Esophagus (tissue), 2 donors: Measurements from ENCODE around the gene NOB1. TPM values are rescaled to one million over a fixed set of nuclear protein-coding genes. Genes with fewer than 3 reads are reported as not detected.

Source experiments
- H3K27ac ChIP-seq, 2 donors: one replicate each; pipeline ENCODE4 v1.5.1; 2013; ENCODE audit warnings: low read depth in 2 of 2, mild to moderate bottlenecking in 2 of 2, inconsistent platforms in 1 of 2, low read length in 1 of 2, moderate library complexity in 1 of 2
- H3K27me3 ChIP-seq, 2 donors: one replicate each; pipeline ENCODE4 v1.6.1; 2013; ENCODE audit warnings: low read length in 2 of 2, control low read depth in 1 of 2, mild to moderate bottlenecking in 1 of 2; ENCODE audit not compliant: insufficient read depth in 2 of 2, control insufficient read depth in 1 of 2
- H3K36me3 ChIP-seq, 2 donors: one replicate each; pipeline ENCODE4 v1.6.1; 2013; ENCODE audit warnings: low read length in 1 of 2; ENCODE audit not compliant: control insufficient read depth in 2 of 2, insufficient read depth in 2 of 2
- H3K4me1 ChIP-seq, 2 donors: one replicate each; pipeline ENCODE4 v1.6.1; 2013; ENCODE audit warnings: low read length in 1 of 2; ENCODE audit not compliant: control insufficient read depth in 2 of 2, insufficient read depth in 2 of 2
- H3K4me3 ChIP-seq, 2 donors: one replicate each; pipeline ENCODE4 v1.5.1; 2013; ENCODE audit warnings: low read length in 2 of 2, mild to moderate bottlenecking in 2 of 2, low read depth in 1 of 2, moderate library complexity in 1 of 2
- H3K9me3 ChIP-seq, 2 donors: one replicate each; pipeline ENCODE4 v1.6.1; 2013; ENCODE audit warnings: mild to moderate bottlenecking in 2 of 2, low read depth in 1 of 2, low read length in 1 of 2, moderate library complexity in 1 of 2; ENCODE audit not compliant: control insufficient read depth in 2 of 2, insufficient read depth in 1 of 2
- WGBS, 2 donors: extraction: QIAGEN DNeasy Blood & Tissue Kit; methylation state at CpG; one replicate each; pipeline ENCODE4 v1.1.7; 2013; 5-methylcytosine and 5-hydroxymethylcytosine counted together
- polyA plus RNA-seq, 2 donors: library from polyadenylated mRNA; stranded (reverse); fragments of 200-250 nt; gene quantifications; one replicate each; pipeline ENCODE4 v1.2.3, GENCODE V29; 2013
- donor health status: healthy with polysubstance abuse.
- donor health status: Bipolar disorder and iron deficiency.

Gene NOB1
- polyA plus RNA-seq, 2 donors, result 14.7 to 49.5 TPM

DNA sequence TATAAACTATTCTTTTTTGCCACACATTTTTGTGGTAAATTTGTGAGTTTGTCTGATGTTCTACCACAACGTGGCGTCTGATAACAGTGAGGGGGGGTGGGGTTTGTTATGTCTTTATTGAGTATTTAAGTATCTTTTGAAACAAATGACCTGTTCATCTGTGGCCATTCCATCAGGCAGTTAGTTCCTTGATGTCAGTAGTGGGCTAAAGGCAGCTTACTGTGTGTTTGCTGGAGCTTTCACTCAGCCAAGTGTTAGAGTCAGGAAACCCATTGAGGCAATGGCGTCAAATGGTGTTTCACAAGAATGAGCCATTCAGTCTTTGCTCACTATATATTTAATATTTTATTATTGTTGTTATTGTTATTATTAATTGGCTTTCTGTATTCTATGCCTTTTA lies 56.3 kb downstream of the NOB1 start:
- Histone ChIP-seq H3K36me3 (peaks cover under 1 to 12% of the 10 kb centered on the region in 2 donors), H3K9me3 (no peaks in the 10 kb centered on the region), H3K4me3 (no peak overlapping the region), H3K27me3 (no peaks in the 10 kb centered on the region), H3K4me1 (no peaks in the 10 kb centered on the region), H3K27ac (no peak overlapping the region)
- WGBS, 2 donors, result 91 to 94% methylated on average over 3 of the region's 3 CpGs

DNA sequence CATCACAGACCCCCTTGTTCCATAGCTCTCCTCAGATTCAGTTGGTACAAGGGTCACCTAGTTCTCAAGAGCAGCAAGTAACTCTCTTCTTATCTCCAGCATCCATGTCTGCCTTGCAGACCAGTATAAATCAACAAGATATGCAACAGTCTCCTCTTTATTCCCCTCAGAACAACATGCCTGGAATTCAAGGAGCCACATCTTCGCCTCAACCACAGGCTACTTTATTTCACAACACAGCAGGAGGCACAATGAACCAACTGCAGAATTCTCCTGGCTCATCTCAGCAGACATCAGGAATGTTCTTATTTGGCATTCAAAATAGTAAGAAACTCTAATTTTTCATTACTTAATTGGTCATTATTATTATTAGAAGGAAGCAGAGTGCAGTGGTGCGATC lies 60.8 kb downstream of the NOB1 start:
- WGBS, 2 donors, result 95 to 99% methylated on average over 2 of the region's 2 CpGs

DNA sequence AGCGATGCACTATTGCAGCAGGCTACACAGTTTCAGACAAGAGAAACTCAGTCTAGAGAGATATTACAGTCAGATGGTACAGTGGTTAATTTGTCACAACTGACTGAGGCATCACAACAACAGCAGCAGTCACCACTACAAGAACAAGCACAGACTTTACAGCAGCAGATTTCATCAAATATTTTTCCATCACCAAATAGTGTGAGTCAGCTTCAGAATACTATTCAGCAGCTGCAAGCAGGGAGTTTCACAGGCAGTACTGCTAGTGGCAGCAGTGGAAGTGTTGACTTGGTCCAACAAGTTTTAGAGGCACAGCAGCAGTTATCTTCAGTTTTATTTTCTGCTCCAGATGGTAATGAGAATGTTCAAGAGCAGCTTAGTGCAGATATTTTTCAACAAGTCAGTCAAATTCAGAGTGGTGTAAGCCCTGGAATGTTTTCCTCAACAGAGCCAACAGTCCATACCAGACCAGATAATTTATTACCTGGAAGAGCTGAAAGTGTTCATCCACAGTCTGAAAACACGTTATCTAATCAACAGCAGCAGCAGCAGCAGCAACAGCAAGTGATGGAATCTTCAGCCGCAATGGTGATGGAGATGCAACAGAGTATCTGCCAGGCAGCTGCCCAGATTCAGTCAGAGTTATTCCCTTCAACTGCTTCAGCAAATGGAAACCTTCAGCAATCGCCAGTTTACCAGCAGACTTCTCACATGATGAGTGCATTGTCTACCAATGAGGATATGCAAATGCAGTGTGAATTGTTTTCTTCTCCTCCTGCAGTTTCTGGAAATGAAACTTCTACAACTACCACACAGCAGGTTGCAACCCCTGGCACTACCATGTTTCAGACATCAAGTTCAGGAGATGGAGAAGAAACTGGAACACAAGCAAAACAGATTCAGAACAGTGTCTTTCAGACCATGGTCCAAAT lies 62.5 kb downstream of the NOB1 start:
- 84 to 88% methylated on average over 4 of the region's 4 CpGs for WGBS, 2 donors
- no peak overlapping the region for H3K4me3 ChIP-seq
- peaks cover 14 to 22% of the 10 kb centered on the region in 2 donors for H3K36me3 ChIP-seq
- no peak overlapping the region for H3K27ac ChIP-seq
- H3K27me3 ChIP-seq, result no peaks in the 10 kb centered on the region
- H3K4me1 ChIP-seq, result no peaks in the 10 kb centered on the region
- H3K9me3 ChIP-seq, result no peaks in the 10 kb centered on the region

More for the DNA sequence above, 60.8 kb downstream of the NOB1 start:
- Histone ChIP-seq H3K4me3 (no peak overlapping the region), H3K27me3 (no peaks in the 10 kb centered on the region), H3K27ac (no peak overlapping the region), H3K9me3 (no peaks in the 10 kb centered on the region), H3K4me1 (no peaks in the 10 kb centered on the region), H3K36me3 (peaks cover 14 to 24% of the 10 kb centered on the region in 2 donors)

Other genes starting within 250 kb of the NOB1 start
- gene NFAT5, start 189.0 kb downstream of the NOB1 start, polyA plus RNA-seq, result 1 to 10 TPM; 2.7 to 6.5 TPM
- gene NQO1, start 28.4 kb downstream of the NOB1 start, polyA plus RNA-seq, result 100 to 1,000 TPM in 1 of 2 donors, 10 to 100 TPM in 1; 68.5 to 161 TPM
- 10 to 100 TPM; 17.7 to 18.5 TPM for gene WWP2, start 7.4 kb upstream of the NOB1 start, polyA plus RNA-seq
- gene CLEC18A, start 196.4 kb upstream of the NOB1 start, polyA plus RNA-seq, result 1 to 10 TPM in 1 of 2 donors, under 1 TPM in 1; 0.92 to 1.4 TPM